NCI-H1417 (cell line): Measurements from ENCODE around the gene SAMM50.

Source experiments
- DNase-seq, 3 experiments: peaks; one replicate each; lab custom pipeline; 2025; lab: John Stamatoyannopoulos, UW

The SAMM50 gene

GRCh38 chr22:43955040-43955882 lies at the start of gene SAMM50:
Gene SAMM50 (plus strand): TSS chr22:43955442. CDS start chr22:43955578, 136 bp downstream.
- peak; percentile 85 to 92 (median 86) for DNase-seq

GRCh38 chr22:43905681-43906080 lies 49.6 kb upstream of the SAMM50 start:
- no peak for DNase-seq

GRCh38 chr22:43909708-43910107 lies 45.5 kb upstream of the SAMM50 start:
- no peak for DNase-seq

- no peak for DNase-seq
Observed at GRCh38 chr22:43910178-43910695, 45.0 kb upstream of the SAMM50 start.

- DNase-seq: no peak
Observed at GRCh38 chr22:43911351-43911750, 43.9 kb upstream of the SAMM50 start.

- no peak for DNase-seq
Observed at GRCh38 chr22:43917521-43917920, 37.7 kb upstream of the SAMM50 start.

- DNase-seq: no peak
Observed at GRCh38 chr22:43919106-43919973, 35.9 kb upstream of the SAMM50 start.

- DNase-seq: no peak
Observed at GRCh38 chr22:43921370-43921769, 33.9 kb upstream of the SAMM50 start.

- no peak for DNase-seq
Observed at GRCh38 chr22:43922123-43922522, 33.1 kb upstream of the SAMM50 start.

GRCh38 chr22:43923191-43923590 lies 32.1 kb upstream of the SAMM50 start:
- peak in 1 of 3 experiments; percentile 32 for DNase-seq

- DNase-seq: peak; percentile 77 to 89 (median 85)
Observed at GRCh38 chr22:43923631-43924464, 31.4 kb upstream of the SAMM50 start, which contains the start of gene PNPLA3. Gene PNPLA3 (plus strand): TSS chr22:43923805. CDS start chr22:43923912, 107 bp downstream.

GRCh38 chr22:43924877-43925276 lies 30.4 kb upstream of the SAMM50 start:
- DNase-seq: no peak

GRCh38 chr22:43925433-43926348 lies 29.6 kb upstream of the SAMM50 start:
- DNase-seq: no peak

GRCh38 chr22:43926349-43926710 lies 28.9 kb upstream of the SAMM50 start:
- DNase-seq: no peak

GRCh38 chr22:43928468-43928867 lies 26.8 kb upstream of the SAMM50 start:
- no peak for DNase-seq

GRCh38 chr22:43928908-43929307 lies 26.3 kb upstream of the SAMM50 start:
- DNase-seq: no peak

- no peak for DNase-seq
Observed at GRCh38 chr22:43931771-43932170, 23.5 kb upstream of the SAMM50 start.

GRCh38 chr22:43941449-43941848 lies 13.8 kb upstream of the SAMM50 start:
- no peak for DNase-seq

- DNase-seq: no peak
Observed at GRCh38 chr22:43944670-43945430, 10.4 kb upstream of the SAMM50 start.
